Retinal pigment epithelial cell (primary cell): Measurements from ENCODE around the gene KAT7.

Experiments used
- DNase-seq: peaks from one replicate; pipeline ENCODE4 v3.0.0-alpha.2; 2010; ENCODE audit warnings: low read depth
- H3K4me3 ChIP-seq: 2 replicates; pipeline ENCODE4 v1.5.1; 2011; ENCODE audit warnings: mild to moderate bottlenecking, low read length, control low read depth, moderate library complexity
- CTCF ChIP-seq: conservative IDR thresholded peaks from 2 replicates; pipeline ENCODE4 v1.5.1; 2011; ENCODE audit warnings: low read depth, low read length, control low read depth, inconsistent platforms

The KAT7 gene

GRCh38 chr17:49850772-49851386, 62.4 kb downstream of the KAT7 start:
- no peak for TF ChIP-seq CTCF
- peak overlapping the region; percentile 63 for H3K4me3 ChIP-seq
- no peak for DNase-seq

GRCh38 chr17:49851387-49852291, 63.2 kb downstream of the KAT7 start:
- peak overlapping the region; percentile 63 for H3K4me3 ChIP-seq

DNA sequence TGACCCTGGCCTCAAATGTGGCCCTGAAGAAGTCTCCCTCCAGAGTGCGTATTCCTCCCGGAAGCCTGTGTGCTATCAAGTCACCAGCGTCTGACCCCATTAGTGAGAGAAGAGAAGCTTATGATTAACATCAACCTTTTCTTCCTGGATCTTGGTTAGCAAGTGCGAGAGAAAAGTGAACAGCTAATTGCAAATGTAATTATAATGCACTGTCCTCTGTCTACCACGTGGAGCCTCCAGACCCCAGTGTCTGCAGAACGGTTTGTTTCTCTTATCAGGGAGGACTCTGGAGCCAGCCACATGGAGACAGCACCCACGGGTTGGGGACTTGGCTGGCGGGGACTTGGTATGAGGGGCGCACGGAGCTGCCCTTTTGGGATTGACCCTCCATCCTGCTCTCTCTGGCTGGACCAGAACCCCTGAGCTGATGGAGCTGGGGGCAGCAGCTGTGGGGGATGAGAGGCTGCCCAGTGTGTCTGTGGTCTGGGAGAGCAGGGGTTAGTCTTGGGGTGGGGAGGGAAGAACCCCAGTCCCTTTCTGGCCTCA, 65.1 kb downstream of the KAT7 start:
- no peak overlapping the region for H3K4me3 ChIP-seq
- DNase-seq = no peak
- no peak for TF ChIP-seq CTCF

More at GRCh38 chr17:49851387-49852291, 63.2 kb downstream of the KAT7 start:
- no peak for DNase-seq
- peak; percentile 74 for TF ChIP-seq CTCF

- no peak for TF ChIP-seq CTCF
- no peak for DNase-seq
Measured at GRCh38 chr17:49854126-49854525, 65.6 kb downstream of the KAT7 start.

GRCh38 chr17:49858796-49859195, 70.3 kb downstream of the KAT7 start:
- no peak for DNase-seq
- TF ChIP-seq CTCF = no peak
- no peak overlapping the region for H3K4me3 ChIP-seq

More at GRCh38 chr17:49854126-49854525, 65.6 kb downstream of the KAT7 start:
- H3K4me3 ChIP-seq = no peak overlapping the region

GRCh38 chr17:49859991-49860953, 71.8 kb downstream of the KAT7 start:
- H3K4me3 ChIP-seq = no peak overlapping the region
- DNase-seq = no peak
- no peak for TF ChIP-seq CTCF
